HL-60 (cell line): Measurements from ENCODE around the gene CACNA2D3.

Experiments
- CTCF ChIP-seq: IDR thresholded peaks from one replicate; pipeline ENCODE4 v1.5.1; 2011; ENCODE audit warnings: low read length, control low read depth, inconsistent platforms; ENCODE audit not compliant: insufficient read depth
- SPI1 ChIP-seq: IDR thresholded peaks from 2 replicates; pipeline ENCODE4 v1.6.1; 2012; ENCODE audit warnings: low read depth, mild to moderate bottlenecking, borderline replicate concordance

- TF ChIP-seq CTCF (no peak), SPI1 (no peak)
These were observed 549.2 kb downstream of the CACNA2D3 start for GRCh38 chr3:54671511-54671910.
